MCF 10A (cell line): ENCODE measurements around the gene CD79B. TPM values are rescaled to one million over a fixed set of nuclear protein-coding genes. Genes with fewer than 3 reads are reported as not detected.

Experiments
- BruUV-seq: library from RNA; stranded (reverse); fragments of 400-500 nt; replicated peaks from 2 replicates; lab custom pipeline; 2021; lab: Mats Ljungman, UMichigan
- CTCF ChIA-PET: fragments of 300-600 bp; sonication (Branson Sonifier 250); formaldehyde crosslinking; extraction: SDS; loops from one replicate; lab custom pipeline; 2021; ENCODE audit warnings: antibody characterized with exemption, inconsistent platforms; lab: Yijun Ruan, JAX
- POLR2A ChIA-PET: fragments of 300-600, 350-650 bp; sonication (Branson Sonifier 250); formaldehyde crosslinking; extraction: SDS; loops from one replicate; lab custom pipeline; 2020; ENCODE audit warnings: antibody characterized with exemption, inconsistent platforms; lab: Yijun Ruan, JAX
- DNase-seq: peaks from one replicate; pipeline ENCODE4 v3.0.0-alpha.2; 2018; ENCODE audit not compliant: unreplicated experiment
- H3K27ac Mint-ChIP-seq: one replicate; pipeline ENCODE4 v1.8.0; 2022; ENCODE audit warnings: mild to moderate bottlenecking, low read depth, mixed read lengths; ENCODE audit not compliant: unreplicated experiment
- H3K27me3 Mint-ChIP-seq: one replicate; pipeline ENCODE4 v1.8.0; 2022; ENCODE audit warnings: mixed read lengths; ENCODE audit not compliant: insufficient read depth, unreplicated experiment
- H3K36me3 Mint-ChIP-seq: one replicate; pipeline ENCODE4 v1.8.0; 2022; ENCODE audit warnings: mild to moderate bottlenecking, moderate library complexity, mixed read lengths; ENCODE audit not compliant: insufficient read depth, unreplicated experiment
- H3K4me1 Mint-ChIP-seq: one replicate; pipeline ENCODE4 v1.8.0; 2022; ENCODE audit warnings: mixed read lengths; ENCODE audit not compliant: insufficient read depth, unreplicated experiment
- H3K4me3 Mint-ChIP-seq: one replicate; pipeline ENCODE4 v1.8.0; 2022; ENCODE audit warnings: mild to moderate bottlenecking, moderate library complexity, mixed read lengths; ENCODE audit not compliant: unreplicated experiment
- H3K9me3 Mint-ChIP-seq: one replicate; pipeline ENCODE4 v1.8.0; 2022; ENCODE audit warnings: mixed read lengths; ENCODE audit not compliant: unreplicated experiment
- CTCF ChIP-seq: fragments of 200-600 bp; IDR thresholded peaks from one replicate; pipeline ENCODE4 v1.8.0; 2022; ENCODE audit warnings: antibody characterized with exemption, mild to moderate bottlenecking; ENCODE audit not compliant: unreplicated experiment
- intact Hi-C: fragments of 100-400 bp; cut with micrococcal nuclease; formaldehyde crosslinking; loops from 2 replicates; pipeline ENCODE4 v1.14.1; 2022
- total RNA-seq: library from RNA; stranded (reverse); gene quantifications from 2 replicates; pipeline ENCODE4 v1.2.3, GENCODE V29; 2022

CD79B gene
- total RNA-seq, 1 experiment from 2014 or later: not detected

- DNase-seq: no peak
- no peaks in the 10 kb centered on the region for H3K36me3 Mint-ChIP-seq
- ChIA-PET POLR2A (no interaction called here), CTCF (interaction anchor here (0.6 to 1.0 kb wide), 4 partner anchors 9 to 129 kb away, joined by 3 to 4 read pairs (median 4); no protein-coding TSS in a partner anchor)
- no peaks in the 10 kb centered on the region for H3K9me3 Mint-ChIP-seq
- no peak overlapping the region for H3K27ac Mint-ChIP-seq
- H3K4me1 Mint-ChIP-seq: no peaks in the 10 kb centered on the region
- no peak overlapping the region for H3K4me3 Mint-ChIP-seq
- intact Hi-C loops: no loop called here
- H3K27me3 Mint-ChIP-seq: peaks cover 37% of the 10 kb centered on the region
- BruUV-seq: no TSS peak
- TF ChIP-seq CTCF: no peak
Measured at GRCh38 chr17:63880706-63881105, 51.4 kb downstream of the CD79B start.

Other genes starting within 250 kb of the CD79B start
- 0.56 and 0.93 TPM in 2 replicates for gene LIMD2, start 232.2 kb downstream of the CD79B start, total RNA-seq
- 36.5 and 36.6 TPM in 2 replicates for gene STRADA, start 190.5 kb downstream of the CD79B start, total RNA-seq
- gene CCDC47, start 158.7 kb downstream of the CD79B start, total RNA-seq: 86.4 and 114 TPM in 2 replicates
- gene DDX42, start 158.2 kb downstream of the CD79B start, total RNA-seq: 137 and 144 TPM in 2 replicates
- gene PSMC5, start 104.9 kb downstream of the CD79B start, total RNA-seq: 148 and 151 TPM in 2 replicates
- gene FTSJ3, start 104.7 kb downstream of the CD79B start, total RNA-seq: 36.7 and 49.5 TPM in 2 replicates
- gene SMARCD2, start 89.6 kb downstream of the CD79B start, total RNA-seq: 43.7 and 54.6 TPM in 2 replicates
- not detected in 2 replicates for gene CSH2, start 58.7 kb downstream of the CD79B start, total RNA-seq
- not detected in 2 replicates for gene GH2, start 50.4 kb downstream of the CD79B start, total RNA-seq
- not detected in 2 replicates for gene CSH1, start 35.8 kb downstream of the CD79B start, total RNA-seq
- gene CSHL1, start 21.1 kb downstream of the CD79B start, total RNA-seq: not detected in 2 replicates
- gene GH1, start 13.5 kb downstream of the CD79B start, total RNA-seq: not detected in 2 replicates
- 0.05 TPM in 1 of 2 replicates, not detected in the other for gene SCN4A, start 40.6 kb upstream of the CD79B start, total RNA-seq
- gene PRR29, start 66.0 kb upstream of the CD79B start, total RNA-seq: not detected in 2 replicates
- 0.34 TPM in 1 of 2 replicates, not detected in the other for gene ICAM2, start 88.3 kb upstream of the CD79B start, total RNA-seq
- gene ERN1, start 197.8 kb upstream of the CD79B start, total RNA-seq: 79.5 and 87.0 TPM in 2 replicates